ENCODE measurements around the gene NGDN.
A peak's percentile ranks its signal among the peaks of the same experiment; 100 is the strongest.

NGDN gene

GRCh38 chr14:23520899-23521533 is 51.5 kb downstream of the NGDN start:
- DNase-seq, result peak in 8 of 56 donors; percentile 22 to 63 (median 48)

- peak in 1 of 56 donors; percentile 39 for DNase-seq
Observed at GRCh38 chr14:23521785-23522640, 52.5 kb downstream of the NGDN start.

GRCh38 chr14:23522643-23523198 is 53.2 kb downstream of the NGDN start:
- no peak for DNase-seq

GRCh38 chr14:23523229-23524016 is 53.9 kb downstream of the NGDN start:
- DNase-seq, result no peak

- DNase-seq, result no peak
Observed at GRCh38 chr14:23524954-23525353, 55.5 kb downstream of the NGDN start.

- no peak for DNase-seq
Observed at GRCh38 chr14:23525611-23526010, 56.1 kb downstream of the NGDN start.
